PFSK-1 (cell line): ENCODE data around the gene SCAF4.

Experiments
- FOXP2 ChIP-seq: optimal IDR thresholded peaks from 2 replicates; pipeline ENCODE3; 2011; ENCODE audit warnings: borderline replicate concordance, control low read depth, inconsistent platforms; ENCODE audit not compliant: insufficient read depth; ENCODE audit errors: extremely low read length, extremely low read depth
- POLR2AphosphoS5 ChIP-seq: IDR thresholded peaks from 2 replicates; pipeline ENCODE4 v1.6.1; 2012; ENCODE audit warnings: low read depth, mild to moderate bottlenecking, control low read depth, low read length, moderate library complexity
- SIN3A ChIP-seq: IDR thresholded peaks from 2 replicates; pipeline ENCODE4 v1.6.1; 2012; ENCODE audit warnings: mild to moderate bottlenecking, low read length, moderate library complexity, borderline replicate concordance; ENCODE audit not compliant: insufficient read depth
- TAF1 ChIP-seq: IDR thresholded peaks from 2 replicates; pipeline ENCODE4 v1.6.1; 2012; ENCODE audit warnings: low read length, control low read depth, borderline replicate concordance; ENCODE audit not compliant: insufficient read depth
- TF ChIP-seq, protein P1 (sequence below), 2 experiments: IDR thresholded peaks; 2 replicates each; pipeline versions ENCODE4 v1.6.1 to v1.8.0; 2011 to 2012; ENCODE audit warnings: low read depth in 2 of 2, low read length in 2 of 2, control low read depth in 1 of 2, inconsistent platforms in 1 of 2, mild to moderate bottlenecking in 1 of 2, moderate library complexity in 1 of 2; ENCODE audit not compliant: insufficient read depth in 1 of 2

DNA sequence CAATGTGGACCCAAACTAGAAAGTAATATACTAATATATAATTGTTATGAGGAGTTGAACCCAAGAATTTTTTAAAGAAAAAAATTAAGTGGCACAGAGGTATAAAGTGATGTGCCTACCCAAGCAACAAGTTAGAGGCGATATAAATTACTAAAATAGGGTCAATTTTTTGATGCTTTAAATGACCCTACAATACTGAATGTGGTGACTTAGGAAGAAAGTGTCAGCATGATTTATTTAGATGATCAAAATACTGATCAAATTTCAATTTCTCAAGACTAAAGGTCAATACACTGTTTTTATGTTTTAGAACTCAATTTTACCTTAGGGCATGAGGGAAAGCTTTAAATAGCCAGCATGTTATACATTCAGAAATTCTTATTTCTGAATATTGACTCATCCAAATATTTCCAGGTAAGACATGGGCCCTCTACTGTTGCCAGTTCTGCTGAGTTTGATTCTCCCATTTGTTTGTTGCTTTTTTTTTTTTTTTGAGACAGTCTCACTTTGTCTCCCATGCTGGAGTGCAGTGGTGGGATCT lies 20.1 kb downstream of the SCAF4 start:
- no peak for TF ChIP-seq POLR2AphosphoS5
- TF ChIP-seq SIN3A: no peak
- TF ChIP-seq, protein P1, sequence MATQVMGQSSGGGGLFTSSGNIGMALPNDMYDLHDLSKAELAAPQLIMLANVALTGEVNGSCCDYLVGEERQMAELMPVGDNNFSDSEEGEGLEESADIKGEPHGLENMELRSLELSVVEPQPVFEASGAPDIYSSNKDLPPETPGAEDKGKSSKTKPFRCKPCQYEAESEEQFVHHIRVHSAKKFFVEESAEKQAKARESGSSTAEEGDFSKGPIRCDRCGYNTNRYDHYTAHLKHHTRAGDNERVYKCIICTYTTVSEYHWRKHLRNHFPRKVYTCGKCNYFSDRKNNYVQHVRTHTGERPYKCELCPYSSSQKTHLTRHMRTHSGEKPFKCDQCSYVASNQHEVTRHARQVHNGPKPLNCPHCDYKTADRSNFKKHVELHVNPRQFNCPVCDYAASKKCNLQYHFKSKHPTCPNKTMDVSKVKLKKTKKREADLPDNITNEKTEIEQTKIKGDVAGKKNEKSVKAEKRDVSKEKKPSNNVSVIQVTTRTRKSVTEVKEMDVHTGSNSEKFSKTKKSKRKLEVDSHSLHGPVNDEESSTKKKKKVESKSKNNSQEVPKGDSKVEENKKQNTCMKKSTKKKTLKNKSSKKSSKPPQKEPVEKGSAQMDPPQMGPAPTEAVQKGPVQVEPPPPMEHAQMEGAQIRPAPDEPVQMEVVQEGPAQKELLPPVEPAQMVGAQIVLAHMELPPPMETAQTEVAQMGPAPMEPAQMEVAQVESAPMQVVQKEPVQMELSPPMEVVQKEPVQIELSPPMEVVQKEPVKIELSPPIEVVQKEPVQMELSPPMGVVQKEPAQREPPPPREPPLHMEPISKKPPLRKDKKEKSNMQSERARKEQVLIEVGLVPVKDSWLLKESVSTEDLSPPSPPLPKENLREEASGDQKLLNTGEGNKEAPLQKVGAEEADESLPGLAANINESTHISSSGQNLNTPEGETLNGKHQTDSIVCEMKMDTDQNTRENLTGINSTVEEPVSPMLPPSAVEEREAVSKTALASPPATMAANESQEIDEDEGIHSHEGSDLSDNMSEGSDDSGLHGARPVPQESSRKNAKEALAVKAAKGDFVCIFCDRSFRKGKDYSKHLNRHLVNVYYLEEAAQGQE (IDR thresholded peaks at IDR 0.05; ENCODE audit: insufficient read depth in 1 of 2, low read depth in 2 of 2, low read length in 2 of 2): no peak
- TF ChIP-seq TAF1: no peak
- no peak for TF ChIP-seq FOXP2
